IPS DF 6.9 (cell line): Measurements from ENCODE around the gene ZIC1.

Experiments used
- DNase-seq: peaks from one replicate; pipeline ENCODE4 v3.0.0-alpha.2; 2013; ENCODE audit warnings: low read depth, low spot score
- H3K27ac ChIP-seq: one replicate; pipeline ENCODE4 v1.5.1; 2013; ENCODE audit warnings: low read length, control low read depth
- H3K27me3 ChIP-seq: 2 replicates; pipeline ENCODE4 v1.6.1; 2013; ENCODE audit warnings: mild to moderate bottlenecking, low read length; ENCODE audit not compliant: control insufficient read depth, insufficient read depth
- H3K36me3 ChIP-seq: 2 replicates; pipeline ENCODE4 v1.6.1; 2013; ENCODE audit warnings: low read length; ENCODE audit not compliant: control insufficient read depth, insufficient read depth
- H3K4me1 ChIP-seq: 2 replicates; pipeline ENCODE4 v1.6.1; 2013; ENCODE audit warnings: low read length; ENCODE audit not compliant: control insufficient read depth, insufficient read depth
- H3K4me3 ChIP-seq: 2 replicates; pipeline ENCODE4 v1.5.1; 2013; ENCODE audit warnings: mild to moderate bottlenecking, low read length
- H3K9me3 ChIP-seq: 2 replicates; pipeline ENCODE4 v1.6.1; 2013; ENCODE audit warnings: low read length, inconsistent platforms; ENCODE audit not compliant: control insufficient read depth, insufficient read depth
- WGBS: extraction: QIAGEN DNeasy Blood & Tissue Kit; methylation state at CpG from one replicate; pipeline ENCODE4 v1.1.7; 2013; ENCODE audit warnings: mixed read lengths, missing lambda C conversion rate; ENCODE audit not compliant: insufficient read length, insufficient coverage; 5-methylcytosine and 5-hydroxymethylcytosine counted together

Gene ZIC1

GRCh38 chr3:147397155-147397874, 11.8 kb upstream of the ZIC1 start:
- H3K27ac ChIP-seq = no peak overlapping the region
- H3K27me3 ChIP-seq = peaks cover 49% of the 10 kb centered on the region
- no peaks in the 10 kb centered on the region for H3K36me3 ChIP-seq
- WGBS = no CpG with 5 or more reads among the region's 34 CpGs
- H3K4me3 ChIP-seq = peak overlapping the region; percentile 46; the same call in 1 of the 2 replicates
- no peaks in the 10 kb centered on the region for H3K9me3 ChIP-seq
- H3K4me1 ChIP-seq = peaks cover 16% of the 10 kb centered on the region; the same call in 1 of the 2 replicates
- no peak for DNase-seq

DNA sequence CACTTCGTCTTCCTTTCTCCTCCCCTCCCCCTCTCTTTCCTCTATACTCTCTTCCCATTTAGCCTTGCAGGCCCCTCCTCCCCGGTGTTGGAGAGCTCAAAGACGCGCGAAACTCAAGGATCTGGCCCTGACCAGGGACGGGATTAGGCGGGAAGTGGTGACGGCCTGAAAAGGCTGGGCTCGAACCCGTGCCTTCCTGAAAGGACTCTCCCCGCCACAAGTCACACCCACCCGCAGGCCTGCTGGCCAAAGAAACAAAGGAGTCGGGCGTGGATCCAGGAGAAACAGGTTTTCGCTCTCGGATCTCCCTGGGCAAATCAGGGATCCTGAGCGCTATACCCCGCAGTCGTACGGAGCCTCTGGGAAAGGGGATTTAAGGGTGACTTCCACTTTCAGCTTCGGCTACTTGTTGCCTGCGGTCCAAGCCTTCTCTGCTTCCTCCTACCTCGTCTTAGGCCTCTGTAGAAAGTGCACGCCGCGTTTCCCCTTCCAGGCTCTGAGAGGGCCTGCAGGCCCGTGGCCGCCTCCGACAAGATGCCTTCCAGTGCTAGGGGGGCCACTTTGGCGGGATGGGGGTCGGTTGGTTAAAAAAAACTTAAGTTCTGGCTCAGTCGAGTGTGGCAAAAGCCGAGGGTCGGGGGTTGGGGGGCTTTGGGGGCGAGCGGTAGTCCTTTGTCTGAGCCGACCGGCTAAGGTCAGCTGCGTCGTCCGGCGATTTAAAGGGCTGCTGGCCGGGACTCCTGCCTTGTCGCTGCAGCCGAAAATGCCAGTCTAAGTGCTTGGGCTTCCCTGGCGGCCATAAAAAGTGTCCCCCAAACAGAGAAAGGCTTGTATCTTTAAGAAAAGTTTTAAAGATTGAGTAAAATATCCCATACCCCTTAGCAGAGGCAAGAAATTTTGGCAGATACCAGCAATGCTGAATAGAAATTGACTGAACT, 11.0 kb upstream of the ZIC1 start:
- no CpG with 5 or more reads among the region's 46 CpGs for WGBS
- H3K36me3 ChIP-seq = no peaks in the 10 kb centered on the region
- peaks cover 16% of the 10 kb centered on the region; the same call in 1 of the 2 replicates for H3K4me1 ChIP-seq
- peak overlapping the region; percentile 46; the same call in 1 of the 2 replicates for H3K4me3 ChIP-seq
- H3K27ac ChIP-seq = no peak overlapping the region
- peaks cover 48% of the 10 kb centered on the region for H3K27me3 ChIP-seq
- DNase-seq = no peak
- no peaks in the 10 kb centered on the region for H3K9me3 ChIP-seq

DNA sequence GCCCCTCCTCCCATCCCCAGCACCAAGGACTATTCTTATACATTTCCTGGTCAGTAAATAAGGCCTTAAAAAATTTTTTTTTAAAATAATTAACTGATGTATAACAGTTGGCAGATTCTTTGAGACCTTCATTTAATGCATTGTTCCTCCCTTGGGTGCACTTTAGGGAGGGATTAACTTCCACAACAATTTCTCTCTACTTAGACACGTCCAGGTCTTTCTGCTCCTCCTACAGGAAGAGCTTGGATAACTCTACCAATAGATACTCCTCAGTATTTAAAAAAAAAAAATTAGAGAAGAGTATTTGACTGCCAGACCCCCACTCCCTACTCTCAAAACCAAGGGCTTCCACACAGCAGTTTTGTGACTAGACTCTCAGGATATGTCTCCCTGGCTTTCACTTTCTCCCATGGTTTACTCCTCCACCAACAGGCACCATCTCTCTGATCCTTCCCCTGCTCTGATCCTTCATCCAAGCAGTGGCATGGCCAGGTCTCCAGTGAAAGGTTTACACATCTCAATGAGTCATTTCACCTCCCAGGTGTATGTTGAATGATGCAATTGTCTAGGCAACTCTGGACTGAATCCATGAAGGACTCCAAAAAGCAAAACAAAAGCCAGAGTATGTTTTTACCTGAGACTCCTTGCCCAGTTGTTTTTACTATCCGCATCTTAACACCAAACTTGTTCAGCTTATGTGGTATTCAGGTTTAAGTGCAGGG, 10.2 kb upstream of the ZIC1 start:
- Histone ChIP-seq H3K4me3 (no peak overlapping the region), H3K27me3 (peaks cover 50% of the 10 kb centered on the region), H3K4me1 (peaks cover 17% of the 10 kb centered on the region; the same call in 1 of the 2 replicates), H3K27ac (no peak overlapping the region), H3K36me3 (no peaks in the 10 kb centered on the region), H3K9me3 (no peaks in the 10 kb centered on the region)
- no CpG with 5 or more reads among the region's 2 CpGs for WGBS
- DNase-seq = no peak

- peaks cover 51% of the 10 kb centered on the region for H3K27me3 ChIP-seq
- no peak overlapping the region for H3K27ac ChIP-seq
- DNase-seq = no peak
- peaks cover 19% of the 10 kb centered on the region; the same call in 1 of the 2 replicates for H3K4me1 ChIP-seq
- no peaks in the 10 kb centered on the region for H3K36me3 ChIP-seq
- H3K9me3 ChIP-seq = no peaks in the 10 kb centered on the region
- H3K4me3 ChIP-seq = no peak overlapping the region
Observed at GRCh38 chr3:147400111-147400510, 9.1 kb upstream of the ZIC1 start.

- peaks cover 20% of the 10 kb centered on the region; the same call in 1 of the 2 replicates for H3K4me1 ChIP-seq
- H3K4me3 ChIP-seq = no peak overlapping the region
- no CpG with 5 or more reads among the region's 1 CpG for WGBS
- no peak overlapping the region for H3K27ac ChIP-seq
- H3K9me3 ChIP-seq = no peaks in the 10 kb centered on the region
- H3K27me3 ChIP-seq = peaks cover 51% of the 10 kb centered on the region
- no peak for DNase-seq
- no peaks in the 10 kb centered on the region for H3K36me3 ChIP-seq
Observed at GRCh38 chr3:147400999-147401398, 8.2 kb upstream of the ZIC1 start.

GRCh38 chr3:147401421-147401820, 7.7 kb upstream of the ZIC1 start:
- peaks cover 51% of the 10 kb centered on the region for H3K27me3 ChIP-seq
- no peak overlapping the region for H3K4me3 ChIP-seq
- no peaks in the 10 kb centered on the region for H3K36me3 ChIP-seq
- peaks cover 18% of the 10 kb centered on the region; the same call in 1 of the 2 replicates for H3K4me1 ChIP-seq
- H3K27ac ChIP-seq = no peak overlapping the region
- no CpG with 5 or more reads among the region's 1 CpG for WGBS
- no peak for DNase-seq
- no peaks in the 10 kb centered on the region for H3K9me3 ChIP-seq

- H3K27me3 ChIP-seq = peaks cover 54% of the 10 kb centered on the region
- DNase-seq = no peak
- no peaks in the 10 kb centered on the region for H3K36me3 ChIP-seq
- H3K27ac ChIP-seq = no peak overlapping the region
- no peak overlapping the region for H3K4me3 ChIP-seq
- no CpG with 5 or more reads among the region's 5 CpGs for WGBS
- H3K9me3 ChIP-seq = no peaks in the 10 kb centered on the region
- H3K4me1 ChIP-seq = peaks cover 15% of the 10 kb centered on the region; the same call in 1 of the 2 replicates
Observed at GRCh38 chr3:147402159-147402558, 7.0 kb upstream of the ZIC1 start.

DNA sequence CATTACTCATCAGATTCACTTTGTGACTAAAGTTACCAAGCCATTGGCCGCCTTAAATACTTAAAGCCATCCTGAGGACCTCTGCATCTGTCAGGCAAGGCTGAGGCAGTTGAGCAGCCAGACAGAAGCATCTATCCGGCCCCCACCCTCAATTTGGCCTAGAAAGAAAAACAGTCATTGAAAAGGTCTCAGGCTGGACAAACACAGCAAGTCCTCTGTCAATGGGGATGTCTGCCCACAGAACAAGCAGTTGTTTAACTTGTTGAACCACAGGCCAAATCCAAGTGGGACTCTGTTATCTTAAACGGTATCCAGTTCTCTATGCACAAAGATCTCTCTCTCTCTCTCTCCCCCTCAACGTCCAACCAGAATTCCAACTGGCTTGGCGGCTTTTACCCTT, 5.7 kb upstream of the ZIC1 start:
- WGBS = no CpG with 5 or more reads among the region's 5 CpGs
- no peaks in the 10 kb centered on the region for H3K36me3 ChIP-seq
- H3K4me3 ChIP-seq = no peak overlapping the region
- DNase-seq = no peak
- peaks cover 56% of the 10 kb centered on the region for H3K27me3 ChIP-seq
- no peak overlapping the region for H3K27ac ChIP-seq
- H3K9me3 ChIP-seq = no peaks in the 10 kb centered on the region
- peaks cover 11% of the 10 kb centered on the region; the same call in 1 of the 2 replicates for H3K4me1 ChIP-seq

GRCh38 chr3:147404000-147404799, 5.0 kb upstream of the ZIC1 start:
- Histone ChIP-seq H3K4me3 (no peak overlapping the region), H3K27me3 (peaks cover 52% of the 10 kb centered on the region), H3K4me1 (peaks cover 9% of the 10 kb centered on the region; the same call in 1 of the 2 replicates), H3K27ac (no peak overlapping the region), H3K9me3 (no peaks in the 10 kb centered on the region), H3K36me3 (no peaks in the 10 kb centered on the region)
- no peak for DNase-seq
- WGBS = no CpG with 5 or more reads among the region's 11 CpGs
